HUDEP-2 (cell line): ENCODE data around the gene EPC2.
A peak's percentile ranks its signal among the peaks of the same experiment; 100 is the strongest.
"Not testable (repeated sequence)": the region's sequence is repeated elsewhere in the genome, so short reads cannot be mapped to it uniquely, and the experiment has no call there.

Experiments used
- DNase-seq, 76 experiments: peaks; one replicate each; lab custom pipeline; 2025; ENCODE audit not compliant: unreplicated experiment in 76 of 76; lab: John Stamatoyannopoulos, UW

EPC2 gene

GRCh38 chr2:148720501-148721001 is 76.0 kb downstream of the EPC2 start:
- no peak for DNase-seq

DNA sequence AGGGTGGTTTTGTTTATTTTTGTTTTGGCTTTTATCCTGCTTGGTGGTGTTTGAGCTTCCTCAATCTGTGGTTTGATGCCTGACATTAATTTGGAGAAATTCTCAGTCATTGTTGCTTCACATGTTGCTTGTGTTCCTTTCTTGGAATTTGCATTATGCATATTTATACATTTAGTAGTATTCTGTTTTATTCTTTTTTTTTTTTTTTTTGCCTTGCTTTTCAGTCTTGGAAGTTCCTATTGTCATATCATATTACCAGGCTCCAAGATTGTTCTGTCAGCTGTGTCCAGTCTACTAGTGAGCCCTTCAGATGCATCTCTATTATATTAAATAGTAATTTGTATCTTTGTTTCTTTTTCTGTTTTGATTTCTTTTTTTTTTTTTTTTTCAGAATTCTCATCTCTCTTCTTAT is 77.0 kb downstream of the EPC2 start:
- DNase-seq = no peak

- DNase-seq = no peak
These were observed 77.6 kb downstream of the EPC2 start for GRCh38 chr2:148721991-148722777.

DNA sequence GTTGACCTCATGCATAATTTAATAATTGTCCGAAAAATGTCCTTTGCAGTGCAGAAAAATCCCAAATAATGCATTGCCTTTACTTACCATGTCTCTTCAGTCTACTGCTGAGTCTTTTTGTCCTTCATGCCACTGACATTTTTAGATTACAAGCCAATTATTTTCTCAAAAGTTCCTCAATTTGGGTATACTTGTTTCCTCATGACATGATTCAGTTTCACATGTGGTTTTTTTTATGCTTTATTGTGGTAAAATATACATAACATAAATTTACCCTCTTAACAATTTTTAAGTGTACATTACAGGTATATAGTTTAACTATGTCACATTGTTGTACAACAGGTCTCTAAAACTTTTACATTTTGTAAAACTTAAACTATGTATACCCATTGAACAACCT is 81.0 kb downstream of the EPC2 start:
- DNase-seq = no peak

GRCh38 chr2:148726228-148726627 is 81.7 kb downstream of the EPC2 start:
- no peak for DNase-seq

DNA sequence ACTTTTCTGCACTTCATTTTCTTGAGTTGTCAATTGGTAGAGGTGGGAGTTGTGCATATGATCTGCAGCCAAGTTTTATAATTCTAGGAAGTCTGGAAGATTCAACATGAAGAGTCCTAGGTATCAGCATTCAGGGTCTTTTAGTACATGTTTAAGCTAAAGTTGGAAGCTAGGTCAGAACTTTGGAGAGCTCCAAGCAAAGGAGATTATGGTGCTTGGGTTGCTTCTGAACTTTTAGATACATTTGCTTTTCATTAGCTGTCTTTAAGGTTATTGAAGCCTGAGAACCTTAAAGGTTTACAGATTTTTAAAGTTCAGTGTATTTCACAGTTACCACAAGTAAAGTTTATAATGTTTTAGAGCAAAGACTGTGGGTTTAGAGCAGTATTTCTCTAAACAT is 85.5 kb downstream of the EPC2 start:
- no peak for DNase-seq

DNA sequence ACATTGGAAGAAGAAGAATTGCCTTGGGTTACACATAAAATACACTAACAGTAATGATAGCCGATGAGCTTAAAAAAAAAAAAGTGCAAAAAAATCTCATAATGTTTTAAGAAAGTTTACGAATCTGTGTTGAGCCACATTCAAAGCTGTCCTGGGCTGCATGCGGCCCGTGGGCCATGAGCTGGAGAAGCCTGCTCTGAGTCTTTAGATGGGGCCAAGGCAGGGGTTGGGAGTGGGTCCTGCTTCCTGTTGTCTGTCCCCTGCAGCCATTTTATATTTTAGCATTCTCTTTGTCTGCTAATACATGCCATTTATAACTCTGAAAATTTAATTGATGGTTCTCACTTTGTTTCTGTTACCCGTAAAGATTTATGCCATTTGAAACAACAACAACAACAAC is 93.2 kb downstream of the EPC2 start:
- DNase-seq = no peak

DNA sequence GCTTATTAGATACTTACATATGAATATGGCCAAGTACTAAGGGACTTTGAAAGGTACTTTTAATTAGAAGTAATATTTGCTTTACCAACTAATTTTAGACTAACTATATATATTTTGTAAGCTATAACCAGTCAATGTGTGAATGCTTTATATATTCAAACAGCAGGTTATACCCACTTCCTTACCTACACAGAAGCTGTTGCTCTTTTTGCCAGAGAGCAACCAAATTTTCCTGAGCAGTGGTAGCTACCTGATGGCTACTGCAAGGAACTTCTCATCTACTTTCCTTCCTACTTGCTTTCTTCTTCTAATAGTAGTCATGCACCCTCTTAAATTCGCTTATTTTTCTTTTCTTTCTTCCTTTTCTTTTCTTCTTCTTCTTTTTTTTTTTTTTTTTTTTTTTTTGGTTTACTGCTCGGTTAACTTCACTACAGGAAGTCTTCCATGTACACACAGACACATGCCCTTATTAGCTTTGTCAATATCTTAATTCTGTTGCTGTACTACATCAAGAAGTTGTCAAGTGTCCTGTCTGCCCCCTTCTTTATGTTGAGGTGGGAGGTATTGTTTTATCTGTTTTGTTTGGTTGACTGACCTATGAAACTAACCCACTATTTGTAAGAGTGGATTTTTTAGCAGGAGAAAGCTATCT is 95.0 kb downstream of the EPC2 start:
- no peak for DNase-seq

DNA sequence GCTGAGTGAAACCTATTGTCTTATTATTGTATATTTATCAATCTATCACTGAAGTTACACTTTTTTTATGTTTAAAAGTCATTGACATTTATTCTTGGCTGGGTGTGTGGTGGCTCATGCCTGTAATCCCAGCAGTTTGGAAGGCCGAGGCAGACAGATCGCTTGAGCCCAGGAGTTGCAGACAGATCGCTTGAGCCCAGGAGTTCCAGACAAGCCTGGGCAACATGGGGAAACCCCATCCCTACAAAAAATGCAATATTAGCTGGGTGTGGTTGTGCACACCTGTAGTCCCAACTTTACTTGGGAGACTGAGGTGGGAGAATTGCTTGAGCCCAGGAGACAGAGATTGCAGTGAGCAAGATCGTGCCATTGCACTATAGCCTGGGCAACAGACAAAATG is 97.8 kb downstream of the EPC2 start:
- DNase-seq = no peak

- DNase-seq = peak in 1 of 76 experiments; percentile 1
These were observed 100.8 kb downstream of the EPC2 start for GRCh38 chr2:148745151-148745851.

DNA sequence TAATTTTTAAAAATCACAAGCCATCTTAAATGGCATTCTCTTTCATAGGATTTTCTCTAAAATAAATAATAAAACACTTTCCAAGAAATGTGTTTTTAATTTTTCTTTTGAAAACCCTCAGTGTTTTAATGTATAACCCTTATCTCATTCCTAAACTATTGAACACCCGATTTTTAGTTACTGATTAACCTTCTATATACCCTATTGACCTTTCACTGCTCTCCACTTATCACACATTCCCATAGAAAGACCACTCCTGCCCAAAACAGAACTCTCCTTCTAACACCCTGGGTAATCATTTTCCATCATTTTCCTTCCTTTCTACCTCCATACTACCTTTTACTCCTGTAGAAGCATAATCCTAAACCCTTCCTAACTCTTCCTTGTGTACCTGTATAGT is 102.4 kb downstream of the EPC2 start:
- DNase-seq = no peak

DNA sequence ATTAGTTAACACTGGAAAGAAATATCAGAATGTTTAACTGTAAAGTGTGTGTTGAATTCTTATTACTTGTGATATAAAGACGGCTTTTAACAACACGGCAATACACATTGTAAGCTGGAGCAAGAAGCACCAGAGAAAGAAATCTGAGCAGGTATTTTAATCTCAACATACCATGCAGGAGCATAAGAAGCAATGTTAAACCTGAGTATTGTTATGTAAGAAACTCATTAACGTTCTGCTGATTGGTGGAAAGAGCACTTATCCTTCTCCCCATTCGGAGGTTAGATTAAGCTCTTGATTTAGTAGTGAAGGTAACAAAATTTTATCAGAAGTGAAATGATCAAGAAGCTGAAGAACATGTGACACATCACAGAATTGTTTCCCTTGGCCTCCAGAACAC is 107.4 kb downstream of the EPC2 start:
- DNase-seq = no peak

- no peak for DNase-seq
These were observed 108.4 kb downstream of the EPC2 start for GRCh38 chr2:148752977-148753376.

- DNase-seq = no peak
These were observed 110.3 kb downstream of the EPC2 start for GRCh38 chr2:148754864-148755263.

- no peak for DNase-seq
These were observed 111.9 kb downstream of the EPC2 start for GRCh38 chr2:148756292-148756975.

DNA sequence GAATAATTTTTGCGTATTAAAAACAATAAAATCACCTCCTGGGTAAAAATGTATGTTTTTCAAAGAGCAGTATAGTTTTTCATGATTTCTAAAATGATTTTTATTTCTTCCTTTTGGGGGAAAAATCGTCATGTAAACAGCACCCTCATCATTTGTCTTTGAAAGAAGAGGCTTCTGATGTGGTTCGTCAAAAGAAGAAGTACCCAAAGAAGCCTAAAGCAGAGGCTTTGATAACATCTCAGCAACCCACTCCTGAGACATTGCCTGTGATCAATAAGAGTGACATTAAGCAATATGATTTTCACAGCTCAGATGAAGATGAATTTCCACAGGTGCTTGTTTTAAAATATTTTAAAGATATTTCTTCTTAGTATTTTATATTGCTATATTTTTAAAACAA is 120.3 kb downstream of the EPC2 start:
- no peak for DNase-seq

DNA sequence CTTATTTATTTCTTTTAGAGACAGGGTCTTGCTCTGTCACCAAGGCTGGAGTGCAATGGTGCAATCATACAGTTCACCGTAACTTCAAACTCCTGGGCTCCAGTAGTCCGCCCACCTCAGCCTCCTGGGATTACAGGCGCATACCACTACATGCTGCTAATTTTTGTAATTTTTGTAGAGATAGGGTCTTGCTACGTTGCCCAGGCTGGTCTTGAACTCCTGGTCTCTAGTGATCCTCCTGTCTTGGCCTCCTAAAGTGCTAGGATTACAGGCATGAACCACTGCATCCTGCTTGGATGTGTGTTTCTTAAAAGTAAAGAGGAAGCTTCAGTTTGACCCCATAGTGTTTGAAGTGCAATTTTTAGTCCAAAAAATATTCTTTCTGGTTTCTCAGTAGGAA is 125.5 kb downstream of the EPC2 start:
- no peak for DNase-seq

DNA sequence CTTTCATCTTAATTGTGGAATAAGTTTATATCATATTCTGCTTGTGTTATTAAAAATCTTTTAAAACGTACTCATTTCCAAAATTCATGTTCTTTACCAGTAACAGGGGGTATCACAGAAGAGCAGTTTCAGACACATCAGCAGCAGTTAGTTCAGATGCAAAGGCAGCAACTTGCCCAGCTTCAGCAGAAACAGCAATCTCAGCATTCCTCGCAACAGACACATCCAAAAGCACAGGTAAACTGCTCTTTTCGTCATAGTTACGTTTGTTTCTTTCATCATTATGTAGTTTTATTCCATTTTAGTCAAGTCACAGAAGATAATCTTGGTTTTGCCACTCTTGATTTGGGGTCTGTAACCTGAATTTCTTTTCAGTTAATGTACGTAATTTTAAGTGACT is 137.0 kb downstream of the EPC2 start:
- DNase-seq = no peak

DNA sequence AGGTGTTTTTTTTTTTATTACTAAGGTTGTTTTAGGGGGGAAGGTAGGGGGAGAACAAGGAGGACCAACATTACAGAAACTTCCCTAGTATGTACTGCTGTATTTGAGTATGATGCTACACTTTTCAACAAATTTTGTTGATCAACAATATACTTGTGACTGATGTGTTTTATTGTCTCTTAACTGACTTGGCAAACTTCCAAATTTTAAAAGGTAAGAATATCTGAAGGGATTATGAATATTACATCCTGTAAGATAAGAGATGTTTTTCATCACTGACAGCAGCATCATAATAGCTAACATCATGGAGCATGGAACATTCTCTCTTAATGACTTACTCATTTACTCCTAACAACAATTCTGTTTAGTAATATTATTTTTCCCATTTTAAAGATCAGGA is 144.5 kb downstream of the EPC2 start:
- DNase-seq = no peak

GRCh38 chr2:148790172-148790571 is 145.6 kb downstream of the EPC2 start:
- DNase-seq = not testable (repeated sequence)

GRCh38 chr2:148794558-148794957 is 150.0 kb downstream of the EPC2 start:
- no peak for DNase-seq
